ENCODE measurements around the gene COL6A3. TPM values are rescaled to one million over a fixed set of nuclear protein-coding genes. Genes with fewer than 3 reads are reported as not detected.

Gene COL6A3
- total RNA-seq, 1 donor from 2014 or later: 119 TPM

DNA sequence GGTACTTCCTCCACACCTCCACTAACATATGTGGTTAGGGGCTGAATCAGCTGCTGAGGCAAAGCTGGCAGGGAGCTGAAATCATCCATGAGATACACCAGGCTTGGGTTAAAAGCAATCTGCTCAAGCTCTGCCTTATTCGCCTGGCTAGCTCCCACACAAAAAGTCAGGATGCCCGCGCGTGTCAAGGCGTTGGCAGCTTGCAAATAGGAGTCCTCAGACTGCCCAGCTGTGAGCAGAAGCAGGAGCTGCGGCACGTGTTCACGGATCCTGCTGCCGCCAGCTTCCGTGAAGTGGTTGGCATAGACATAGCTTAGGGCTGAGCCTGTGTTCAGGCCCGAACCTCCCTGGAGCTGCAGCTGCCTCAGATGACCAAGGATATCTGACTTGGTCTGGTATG lies 35.3 kb downstream of the COL6A3 start:
- Histone ChIP-seq H3K27ac (no peak overlapping the region), H3K4me3 (no peak overlapping the region), H3K27me3 (no peaks in the 10 kb centered on the region), H3K4me1 (no peaks in the 10 kb centered on the region), H3K9me3 (no peaks in the 10 kb centered on the region), H3K36me3 (peaks cover 15% of the 10 kb centered on the region)
- TF ChIP-seq, protein P1, sequence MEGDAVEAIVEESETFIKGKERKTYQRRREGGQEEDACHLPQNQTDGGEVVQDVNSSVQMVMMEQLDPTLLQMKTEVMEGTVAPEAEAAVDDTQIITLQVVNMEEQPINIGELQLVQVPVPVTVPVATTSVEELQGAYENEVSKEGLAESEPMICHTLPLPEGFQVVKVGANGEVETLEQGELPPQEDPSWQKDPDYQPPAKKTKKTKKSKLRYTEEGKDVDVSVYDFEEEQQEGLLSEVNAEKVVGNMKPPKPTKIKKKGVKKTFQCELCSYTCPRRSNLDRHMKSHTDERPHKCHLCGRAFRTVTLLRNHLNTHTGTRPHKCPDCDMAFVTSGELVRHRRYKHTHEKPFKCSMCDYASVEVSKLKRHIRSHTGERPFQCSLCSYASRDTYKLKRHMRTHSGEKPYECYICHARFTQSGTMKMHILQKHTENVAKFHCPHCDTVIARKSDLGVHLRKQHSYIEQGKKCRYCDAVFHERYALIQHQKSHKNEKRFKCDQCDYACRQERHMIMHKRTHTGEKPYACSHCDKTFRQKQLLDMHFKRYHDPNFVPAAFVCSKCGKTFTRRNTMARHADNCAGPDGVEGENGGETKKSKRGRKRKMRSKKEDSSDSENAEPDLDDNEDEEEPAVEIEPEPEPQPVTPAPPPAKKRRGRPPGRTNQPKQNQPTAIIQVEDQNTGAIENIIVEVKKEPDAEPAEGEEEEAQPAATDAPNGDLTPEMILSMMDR (IDR thresholded peaks at IDR 0.05): no peak
- no peak for ATAC-seq
- intact Hi-C loops (cut with DNase I): no loop called here
- DNase-seq: no peak

DNA sequence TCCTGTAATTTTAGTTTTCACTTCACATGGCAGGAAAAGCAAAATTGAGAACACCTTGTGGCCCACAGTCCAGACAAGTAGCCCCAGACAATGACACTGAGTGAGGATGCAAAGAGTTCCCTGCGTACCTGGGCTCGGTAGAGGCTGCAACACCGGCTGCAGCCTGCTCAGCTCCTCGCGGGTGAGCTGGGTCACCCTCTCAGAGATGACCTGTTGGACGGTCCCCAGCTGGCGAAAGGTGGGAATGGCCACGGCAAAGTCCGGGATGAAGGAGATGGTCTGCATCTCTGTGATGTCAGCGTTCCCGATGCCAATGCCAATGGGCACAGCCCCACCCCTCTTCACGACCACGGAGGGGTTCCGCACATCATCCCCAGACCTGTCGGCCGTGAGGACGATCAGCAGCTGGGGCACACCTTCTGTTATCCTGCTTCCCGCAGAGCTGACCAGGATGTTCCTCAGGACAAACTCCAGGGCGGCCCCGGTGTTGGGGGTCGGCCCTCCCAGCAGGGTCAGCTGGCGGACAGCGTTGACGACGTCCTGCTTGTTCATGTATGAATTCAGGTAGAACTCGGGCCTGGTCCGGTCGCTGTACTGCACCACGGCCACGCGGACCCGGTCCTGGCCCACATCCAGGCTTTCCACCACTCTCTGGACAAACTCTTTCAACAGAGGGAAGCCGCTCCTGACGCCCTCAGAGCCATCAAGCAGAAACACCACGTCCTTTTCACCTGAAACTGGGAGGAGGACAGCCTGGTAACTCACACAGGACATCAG lies 39.5 kb downstream of the COL6A3 start:
- H3K4me1 ChIP-seq: no peaks in the 10 kb centered on the region
- H3K27ac ChIP-seq: no peak overlapping the region
- peaks cover 15% of the 10 kb centered on the region for H3K36me3 ChIP-seq
- ATAC-seq (no peak), DNase-seq (no peak)
- H3K9me3 ChIP-seq: no peaks in the 10 kb centered on the region
- no peak overlapping the region for H3K4me3 ChIP-seq
- intact Hi-C loops (cut with DNase I): no loop called here
- H3K27me3 ChIP-seq: no peaks in the 10 kb centered on the region
- TF ChIP-seq, protein P1 (IDR thresholded peaks at IDR 0.05): no peak

DNA sequence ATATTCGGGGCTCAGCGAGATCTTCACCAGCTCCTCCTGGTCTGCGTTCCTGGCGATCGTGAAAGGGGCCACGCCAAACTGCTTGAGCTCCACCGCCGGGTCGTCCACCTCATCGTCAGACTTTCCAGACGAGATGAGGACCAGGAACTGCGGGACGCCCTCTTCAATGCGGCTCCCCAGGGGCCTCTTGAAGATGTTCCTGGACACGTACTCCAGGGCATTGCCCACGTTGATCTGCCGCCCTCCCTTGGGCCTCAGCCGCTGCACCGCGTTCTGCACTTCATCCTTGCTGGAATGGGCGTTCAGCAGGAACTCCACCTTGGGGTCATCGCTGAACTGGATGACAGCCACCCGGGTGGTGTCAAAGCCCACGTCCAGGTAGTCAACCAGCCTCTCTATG lies 42.1 kb downstream of the COL6A3 start:
- ATAC-seq: no peak
- Histone ChIP-seq H3K4me3 (no peak overlapping the region), H3K27me3 (no peaks in the 10 kb centered on the region), H3K9me3 (no peaks in the 10 kb centered on the region), H3K4me1 (no peaks in the 10 kb centered on the region), H3K36me3 (peaks cover 8% of the 10 kb centered on the region), H3K27ac (no peak overlapping the region)
- DNase-seq: no peak
- TF ChIP-seq, protein P1 (IDR thresholded peaks at IDR 0.05): no peak
- intact Hi-C loops (cut with DNase I): no loop called here

DNA sequence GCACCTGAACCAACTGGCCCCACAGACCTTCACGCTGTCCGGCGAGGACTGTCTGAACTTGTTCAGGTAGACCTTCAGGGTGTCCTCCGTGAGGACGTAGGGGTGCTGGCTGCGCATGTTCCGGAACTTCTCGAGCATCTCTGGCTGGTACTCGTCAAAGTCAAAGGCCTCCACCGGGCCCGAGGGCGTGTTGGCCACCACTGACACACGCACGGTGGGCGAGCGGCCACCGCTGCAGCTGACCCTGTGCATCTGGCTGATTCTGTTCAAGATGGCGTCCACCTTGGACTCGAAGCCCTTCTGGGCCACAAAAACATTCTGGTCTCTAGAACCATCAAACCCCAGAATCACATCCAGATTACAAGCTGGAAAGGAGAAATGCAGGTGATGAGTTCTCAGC lies 48.3 kb downstream of the COL6A3 start:
- H3K36me3 ChIP-seq: peaks cover 23% of the 10 kb centered on the region
- no peak for DNase-seq
- no peak for ATAC-seq
- H3K4me3 ChIP-seq: no peak overlapping the region
- TF ChIP-seq, protein P1 (IDR thresholded peaks at IDR 0.05): no peak
- intact Hi-C loops (cut with DNase I): no loop called here
- H3K27me3 ChIP-seq: no peaks in the 10 kb centered on the region
- H3K9me3 ChIP-seq: no peaks in the 10 kb centered on the region
- H3K4me1 ChIP-seq: no peaks in the 10 kb centered on the region
- H3K27ac ChIP-seq: no peak overlapping the region

DNA sequence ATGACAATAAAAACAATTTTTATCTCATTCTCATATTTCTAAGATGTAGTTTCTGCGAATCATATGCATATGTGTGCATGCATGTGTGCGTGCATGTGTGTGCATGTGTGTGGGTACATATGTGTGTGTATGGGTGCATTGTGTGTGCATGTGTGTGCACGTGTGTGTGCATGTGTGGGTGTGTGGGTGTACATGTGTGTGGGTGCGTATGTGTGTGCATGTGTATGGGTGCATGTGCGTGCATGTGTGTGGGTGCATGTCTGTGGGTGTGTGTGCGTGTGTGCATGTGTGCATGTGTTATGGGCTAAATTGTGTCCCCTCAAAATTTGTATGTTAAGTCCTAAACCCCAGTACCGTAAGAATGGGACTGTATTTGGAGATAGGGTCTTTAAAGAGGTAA lies 49.3 kb downstream of the COL6A3 start:
- H3K4me3 ChIP-seq: no peak overlapping the region
- no peaks in the 10 kb centered on the region for H3K9me3 ChIP-seq
- ATAC-seq (no peak), DNase-seq (no peak)
- H3K27ac ChIP-seq: no peak overlapping the region
- no peaks in the 10 kb centered on the region for H3K4me1 ChIP-seq
- intact Hi-C loops (cut with DNase I): no loop called here
- no peaks in the 10 kb centered on the region for H3K27me3 ChIP-seq
- TF ChIP-seq, protein P1 (IDR thresholded peaks at IDR 0.05): no peak
- peaks cover 23% of the 10 kb centered on the region for H3K36me3 ChIP-seq

Measured in upper lobe of right lung (tissue), 1 donor.